Panc1 (cell line): ENCODE results near the gene SEMA3G. TPM values are rescaled to one million over a fixed set of nuclear protein-coding genes. Genes with fewer than 3 reads are reported as not detected.

Source experiments
- ATAC-seq: fragments of 200-7000 bp; cut with Tn5 transposase; 2 replicates; pipeline ENCODE4 v1.9.1; 2020; ENCODE audit warnings: mild to moderate bottlenecking, moderate library complexity
- BruUV-seq: library from RNA; stranded (reverse); fragments of 400-500 nt; replicated peaks from 2 replicates; lab custom pipeline; 2021; lab: Mats Ljungman, UMichigan
- CTCF ChIA-PET: fragments of 300-600 bp; sonication (Branson Sonifier 250); formaldehyde crosslinking; loops from one replicate; lab custom pipeline; 2022; ENCODE audit warnings: antibody characterized with exemption; lab: Charles Lee
- POLR2A ChIA-PET: fragments of 300-600 bp; sonication (Branson Sonifier 250); formaldehyde crosslinking; loops from one replicate; lab custom pipeline; 2022; ENCODE audit warnings: antibody characterized with exemption; lab: Charles Lee
- DNase-seq: peaks from one replicate; pipeline ENCODE4 v3.0.0-alpha.2; 2010; ENCODE audit warnings: low read depth, low spot score
- H3K27ac ChIP-seq: 2 replicates; pipeline ENCODE4 v1.5.1; 2011; ENCODE audit warnings: mild to moderate bottlenecking, low read length, inconsistent platforms
- H3K27me3 ChIP-seq: fragments of 200-500 bp; sonication (Bioruptor generic); 2 replicates; pipeline ENCODE4 v1.6.0; 2014; ENCODE audit warnings: low read length, inconsistent platforms; ENCODE audit not compliant: control insufficient read depth, insufficient read depth
- H3K36me3 ChIP-seq: fragments of 200-500 bp; sonication (Bioruptor generic); 2 replicates; pipeline ENCODE4 v1.5.1; 2014; ENCODE audit warnings: inconsistent platforms, mild to moderate bottlenecking, low read length, moderate library complexity; ENCODE audit not compliant: control insufficient read depth, insufficient read depth
- H3K4me1 ChIP-seq: 2 replicates; pipeline ENCODE4 v1.5.1; 2011; ENCODE audit warnings: inconsistent platforms, mild to moderate bottlenecking, low read length, moderate library complexity; ENCODE audit not compliant: control insufficient read depth, insufficient read depth
- H3K4me3 ChIP-seq, 2 experiments: 2 replicates each; pipeline ENCODE4 v1.5.1; 2011 to 2012; ENCODE audit warnings: low read depth in 2 of 2, low read length in 2 of 2, mild to moderate bottlenecking in 2 of 2, inconsistent platforms in 1 of 2, moderate library complexity in 1 of 2
- H3K9me3 ChIP-seq: fragments of 200-500 bp; sonication (Bioruptor generic); 2 replicates; pipeline ENCODE4 v1.5.1; 2014; ENCODE audit warnings: low read depth, mild to moderate bottlenecking, inconsistent platforms, low read length, moderate library complexity; ENCODE audit not compliant: control insufficient read depth, insufficient read depth
- CTCF ChIP-seq: fragments of 450-650 bp; IDR thresholded peaks from 2 replicates; pipeline ENCODE4 v1.5.1; 2017; ENCODE audit warnings: mild to moderate bottlenecking
- POLR2AphosphoS5 ChIP-seq: IDR thresholded peaks from 2 replicates; pipeline ENCODE4 v1.6.1; 2012; ENCODE audit warnings: mild to moderate bottlenecking, low read depth, low read length, moderate library complexity
- REST ChIP-seq, 2 experiments: IDR thresholded peaks; 2 replicates each; pipeline ENCODE4 v1.6.1; 2011 to 2012; ENCODE audit warnings: low read depth in 2 of 2, control low read depth in 1 of 2, low read length in 1 of 2, mild to moderate bottlenecking in 1 of 2, moderate library complexity in 1 of 2; ENCODE audit not compliant: insufficient read depth in 1 of 2
- SIN3A ChIP-seq: IDR thresholded peaks from 2 replicates; pipeline ENCODE4 v1.6.1; 2012; ENCODE audit warnings: low read depth, mild to moderate bottlenecking, low read length, moderate library complexity, borderline replicate concordance; ENCODE audit not compliant: insufficient read depth
- TCF7L2 ChIP-seq: IDR thresholded peaks from 2 replicates; pipeline ENCODE4 v1.6.1; 2011; ENCODE audit warnings: mild to moderate bottlenecking, low read depth, low read length, inconsistent platforms
- in situ Hi-C: cut with HindIII; loops from 2 replicates; pipeline ENCODE4 v1.10.0; 2016; ENCODE audit warnings: low sequenced_read_pairs, low pct_unique_long_range_greater_than_20kb
- intact Hi-C: fragments of 100-400 bp; cut with micrococcal nuclease; formaldehyde crosslinking; loops from one replicate; pipeline ENCODE4 v1.10.0; 2022; ENCODE audit not compliant: unreplicated experiment
- total RNA-seq: library from RNA; stranded (reverse); gene quantifications from one replicate; pipeline ENCODE4 v1.2.1, GENCODE V29; 2021; ENCODE audit not compliant: unreplicated experiment

Gene SEMA3G
- total RNA-seq, 1 experiment from 2014 or later = 1.6 TPM

GRCh38 chr3:52396907-52397591 lies 47.9 kb downstream of the SEMA3G start:
- Histone ChIP-seq H3K27me3 (no peaks in the 10 kb centered on the region), H3K9me3 (no peaks in the 10 kb centered on the region), H3K36me3 (no peaks in the 10 kb centered on the region), H3K27ac (no peak overlapping the region), H3K4me1 (no peaks in the 10 kb centered on the region), H3K4me3 (no peak overlapping the region)
- ChIA-PET CTCF (no interaction called here), POLR2A (no interaction called here)
- no TSS peak for BruUV-seq
- no peak for ATAC-seq
- TF ChIP-seq REST (IDR thresholded peaks at IDR 0.05; ENCODE audit: insufficient read depth in 1 of 2, low read depth in 2 of 2, low read length in 1 of 2) = no peak
- no peak for TF ChIP-seq SIN3A
- no peak for TF ChIP-seq TCF7L2
- TF ChIP-seq CTCF = no peak
- TF ChIP-seq POLR2AphosphoS5 = no peak
- intact Hi-C loops = no loop called here
- in situ Hi-C loops = no loop called here
- no peak for DNase-seq

- no peak for DNase-seq
- CTCF ChIA-PET = no interaction called here
Measured at GRCh38 chr3:52396011-52396906, 48.6 kb downstream of the SEMA3G start.

More at GRCh38 chr3:52396011-52396906, 48.6 kb downstream of the SEMA3G start:
- no peak for ATAC-seq
- Histone ChIP-seq H3K4me1 (no peaks in the 10 kb centered on the region), H3K36me3 (no peaks in the 10 kb centered on the region), H3K9me3 (no peaks in the 10 kb centered on the region), H3K27ac (no peak overlapping the region), H3K27me3 (no peaks in the 10 kb centered on the region), H3K4me3 (no peak overlapping the region)
- POLR2A ChIA-PET = interaction anchor here (0.7 kb wide), 1 partner anchor 156 kb away, joined by 9 read pairs; no protein-coding TSS in a partner anchor
- no TSS peak for BruUV-seq
- TF ChIP-seq CTCF (no peak), POLR2AphosphoS5 (no peak), TCF7L2 (no peak), REST (IDR thresholded peaks at IDR 0.05; ENCODE audit: insufficient read depth in 1 of 2, low read depth in 2 of 2, low read length in 1 of 2) (no peak), SIN3A (no peak)
- in situ Hi-C loops = no loop called here
- intact Hi-C loops = no loop called here
